ENCODE measurements around the gene ZSWIM3. TPM values are rescaled to one million over a fixed set of nuclear protein-coding genes. Genes with fewer than 3 reads are reported as not detected.
A peak's percentile ranks its signal among the peaks of the same experiment; 100 is the strongest.

ZSWIM3 gene
- total RNA-seq, result 2.9 and 3.7 TPM in 2 replicates

GRCh38 chr20:45857114-45857881 is at the start of gene ZSWIM3, which contains the start of gene ACOT8:
Gene ZSWIM3, plus strand, starts transcription at chr20:45857614. Its CDS starts 212 bp downstream, at chr20:45857826.
Gene ACOT8, minus strand, starts transcription at chr20:45857392. Its CDS starts 77 bp downstream, at chr20:45857315.
- no peak for TF ChIP-seq CTCF (IDR thresholded peaks at IDR 0.05; ENCODE audit: insufficient read depth, low read length, severe bottlenecking)
- FAIRE-seq (no peak), DNase-seq (ENCODE audit: low read depth) (peak; percentile 99)
- H3K27me3 ChIP-seq (ENCODE audit: control insufficient read depth, insufficient read depth, low read length), result no peaks in the 10 kb centered on the region
- H3K36me3 ChIP-seq (ENCODE audit: control insufficient read depth, insufficient read depth, low read length), result peaks cover 7% of the 10 kb centered on the region
- H3K4me3 ChIP-seq (ENCODE audit: low read depth, low read length), result peak within 1 kb of the TSS; percentile 68

GRCh38 chr20:45810191-45810970 is 47.0 kb upstream of the ZSWIM3 start:
- no peak overlapping the region for H3K4me3 ChIP-seq (ENCODE audit: low read depth, low read length)
- FAIRE-seq, result no peak
- DNase-seq (ENCODE audit: low read depth), result no peak
- no peaks in the 10 kb centered on the region for H3K27me3 ChIP-seq (ENCODE audit: control insufficient read depth, insufficient read depth, low read length)
- peaks cover 12% of the 10 kb centered on the region for H3K36me3 ChIP-seq (ENCODE audit: control insufficient read depth, insufficient read depth, low read length)
- TF ChIP-seq CTCF (IDR thresholded peaks at IDR 0.05; ENCODE audit: insufficient read depth, low read length, severe bottlenecking), result no peak

GRCh38 chr20:45812157-45813005 is 45.0 kb upstream of the ZSWIM3 start, which contains the start of gene UBE2C:
Gene UBE2C, plus strand, starts transcription at chr20:45812644. Its CDS starts 52 bp downstream, at chr20:45812696.
- peak within 1 kb of the TSS; percentile 56 for H3K4me3 ChIP-seq (ENCODE audit: low read depth, low read length)
- TF ChIP-seq CTCF (IDR thresholded peaks at IDR 0.05; ENCODE audit: insufficient read depth, low read length, severe bottlenecking), result no peak
- H3K27me3 ChIP-seq (ENCODE audit: control insufficient read depth, insufficient read depth, low read length), result no peaks in the 10 kb centered on the region
- peaks cover 8% of the 10 kb centered on the region for H3K36me3 ChIP-seq (ENCODE audit: control insufficient read depth, insufficient read depth, low read length)
- DNase-seq (ENCODE audit: low read depth), result peak; percentile 99
- peak; percentile 52 for FAIRE-seq

GRCh38 chr20:45813006-45813340 is 44.4 kb upstream of the ZSWIM3 start:
- peak overlapping the region; percentile 56 for H3K4me3 ChIP-seq (ENCODE audit: low read depth, low read length)
- TF ChIP-seq CTCF (IDR thresholded peaks at IDR 0.05; ENCODE audit: insufficient read depth, low read length, severe bottlenecking), result no peak
- DNase-seq (ENCODE audit: low read depth) (no peak), FAIRE-seq (no peak)
- H3K36me3 ChIP-seq (ENCODE audit: control insufficient read depth, insufficient read depth, low read length), result peaks cover 8% of the 10 kb centered on the region
- no peaks in the 10 kb centered on the region for H3K27me3 ChIP-seq (ENCODE audit: control insufficient read depth, insufficient read depth, low read length)

GRCh38 chr20:45813489-45813888 is 43.9 kb upstream of the ZSWIM3 start:
- no peaks in the 10 kb centered on the region for H3K27me3 ChIP-seq (ENCODE audit: control insufficient read depth, insufficient read depth, low read length)
- no peak for FAIRE-seq
- peaks cover 8% of the 10 kb centered on the region for H3K36me3 ChIP-seq (ENCODE audit: control insufficient read depth, insufficient read depth, low read length)
- DNase-seq (ENCODE audit: low read depth), result no peak
- peak overlapping the region; percentile 56 for H3K4me3 ChIP-seq (ENCODE audit: low read depth, low read length)
- TF ChIP-seq CTCF (IDR thresholded peaks at IDR 0.05; ENCODE audit: insufficient read depth, low read length, severe bottlenecking), result no peak
